Suprapubic skin (tissue), 4 donors: ENCODE data around the gene CMBL.

ENCODE experiments used
- EP300 ChIP-seq: sonication (generic); formaldehyde crosslinking; IDR thresholded peaks from one replicate; pipeline ENCODE4 v1.6.1; 2017; ENCODE audit warnings: antibody characterized with exemption
- POLR2AphosphoS5 ChIP-seq, 3 donors: sonication (generic); formaldehyde crosslinking; IDR thresholded peaks; one replicate each; pipeline ENCODE4 v1.6.1; 2017; ENCODE audit warnings: antibody characterized with exemption in 3 of 3

- TF ChIP-seq POLR2AphosphoS5 (IDR thresholded peaks at IDR 0.05) (no peak), EP300 (no peak)
These were observed 47.6 kb upstream of the CMBL start for GRCh38 chr5:10355071-10355889.
